HG02678 (cell line): Measurements from ENCODE around the gene MBOAT2.
"Not testable (repeated sequence)": the region's sequence is repeated elsewhere in the genome, so short reads cannot be mapped to it uniquely, and the experiment has no call there.

ENCODE experiments used
- ATAC-seq: cut with Tn5 transposase; IDR thresholded peaks from one replicate; pipeline ENCODE4 v1.9.1; 2021; ENCODE audit warnings: mild to moderate bottlenecking, moderate library complexity; ENCODE audit not compliant: unreplicated experiment

Gene MBOAT2

DNA sequence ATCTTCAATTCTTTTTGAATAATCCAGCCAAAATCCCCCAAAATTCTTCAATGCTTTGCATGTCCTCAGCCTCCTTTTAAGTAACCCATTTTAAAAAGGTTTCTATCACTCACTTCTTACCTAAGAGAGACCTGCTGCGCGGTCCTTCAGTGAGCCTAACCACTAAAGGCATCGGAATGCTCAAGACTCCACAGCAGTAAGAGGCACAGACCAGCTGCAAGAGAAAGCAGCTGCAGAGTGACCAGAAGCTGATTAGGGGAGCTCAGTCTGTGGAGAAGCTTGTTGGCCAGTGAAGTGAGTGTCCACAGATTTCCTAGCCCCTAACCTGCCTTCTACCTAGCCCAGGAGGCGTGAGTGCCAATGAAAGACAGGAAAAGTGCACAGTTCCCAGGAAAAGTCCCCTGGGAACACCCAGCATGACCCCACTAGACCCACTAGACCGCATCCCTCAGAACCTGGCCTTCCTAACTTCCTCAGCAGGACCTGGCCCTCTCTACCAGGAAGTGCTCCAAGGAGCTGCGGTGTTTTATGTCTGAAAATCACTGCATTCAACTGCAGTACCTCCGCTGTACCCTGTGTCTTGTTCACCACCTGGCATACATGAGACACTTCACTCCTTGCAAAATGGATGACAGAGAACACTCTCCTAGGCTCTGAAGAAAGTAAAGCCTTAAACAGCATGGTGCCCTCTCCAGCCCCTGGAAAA is 10.1 kb downstream of the MBOAT2 start:
- ATAC-seq = no peak

DNA sequence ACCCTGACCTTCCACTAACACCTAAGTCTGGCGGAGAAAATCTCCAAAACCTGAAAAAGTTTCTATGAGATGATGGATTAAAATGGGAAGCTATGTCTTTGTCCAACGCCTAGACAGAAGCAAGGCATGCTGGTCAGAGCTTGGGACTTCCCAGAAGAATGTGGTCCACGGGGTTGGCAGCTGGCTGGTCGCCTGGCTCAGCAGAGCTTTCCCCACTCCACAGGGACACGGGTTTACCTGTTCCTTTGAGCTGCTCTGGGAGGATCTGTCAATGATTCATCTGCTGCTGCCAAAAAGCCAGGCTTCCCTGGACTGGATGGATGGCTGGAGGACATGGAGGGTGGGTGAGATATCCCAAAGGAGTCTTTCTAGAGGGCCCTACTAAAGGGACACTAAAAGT is 10.8 kb downstream of the MBOAT2 start:
- no peak for ATAC-seq

DNA sequence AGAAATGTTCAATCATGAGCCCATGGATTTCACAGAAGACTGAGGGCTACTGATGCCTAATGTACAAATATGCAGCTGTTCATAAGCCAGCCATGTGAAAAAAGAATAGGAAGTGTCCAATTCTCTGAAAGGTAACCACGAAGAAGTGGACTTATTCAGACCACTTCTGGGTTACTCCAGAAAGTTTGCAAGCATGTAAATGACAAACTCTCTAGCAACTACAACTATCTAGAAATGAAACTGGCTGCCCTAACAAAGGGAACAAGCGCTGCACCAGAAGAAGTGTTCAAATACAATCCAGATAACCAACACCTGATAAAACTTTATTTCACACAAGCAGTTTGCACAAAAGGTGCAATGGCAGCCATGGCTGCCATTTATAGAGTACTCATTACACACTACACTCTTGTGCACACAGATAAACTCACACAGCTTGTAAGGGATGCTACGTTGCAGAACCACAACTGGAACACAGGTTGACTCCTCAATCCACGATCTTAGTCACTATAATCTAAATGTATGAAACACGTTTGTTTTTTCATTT is 13.9 kb downstream of the MBOAT2 start:
- ATAC-seq = no peak

DNA sequence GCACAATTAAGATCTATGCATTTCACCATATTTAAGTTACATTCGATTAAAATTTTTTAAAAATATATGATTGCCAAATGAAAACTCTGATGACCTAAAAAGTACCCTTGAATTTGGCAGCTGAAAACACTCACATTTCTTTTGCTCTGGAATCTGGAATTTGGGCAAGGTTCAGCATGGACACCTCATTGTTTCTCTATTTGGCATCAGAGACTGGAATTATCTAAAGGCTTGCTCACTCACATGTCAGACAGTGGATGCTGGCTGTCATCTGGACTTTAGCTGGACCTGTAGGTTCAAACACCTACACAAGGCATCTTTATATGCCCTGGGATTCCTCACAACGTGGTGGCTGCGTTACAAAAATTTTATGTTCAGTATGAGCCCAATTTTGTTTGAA is 16.1 kb downstream of the MBOAT2 start:
- no peak for ATAC-seq

DNA sequence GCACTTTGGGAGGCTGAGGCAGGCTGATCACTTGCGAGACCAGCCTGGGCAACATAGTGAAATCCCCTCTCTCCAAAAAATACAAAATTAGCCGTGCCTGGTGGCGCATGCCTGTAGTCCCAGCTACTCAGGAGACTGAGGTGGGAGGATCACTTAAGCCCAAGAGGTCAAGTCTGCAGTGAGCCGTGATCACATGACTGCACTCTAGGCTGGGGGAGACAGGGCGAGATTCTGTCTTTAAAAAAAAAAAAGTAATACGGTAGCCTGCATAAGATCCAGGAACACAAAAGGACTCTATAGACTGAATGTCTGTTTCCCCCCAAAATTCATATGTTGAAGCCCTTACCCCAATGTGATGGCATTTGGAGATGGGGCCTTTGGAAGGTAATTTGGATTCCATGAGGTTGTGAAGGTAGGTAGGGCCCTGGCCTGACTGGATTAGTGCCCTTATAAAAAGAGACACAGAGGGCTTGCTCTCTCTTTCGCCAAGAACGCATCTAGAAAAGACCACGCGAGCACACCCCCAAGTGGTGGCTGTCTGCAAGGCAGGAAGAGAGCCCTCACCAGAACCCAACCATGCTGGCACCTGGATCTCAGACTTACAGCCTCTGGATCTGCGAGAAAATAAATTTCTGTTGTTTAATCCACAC is 17.0 kb downstream of the MBOAT2 start:
- no peak for ATAC-seq

DNA sequence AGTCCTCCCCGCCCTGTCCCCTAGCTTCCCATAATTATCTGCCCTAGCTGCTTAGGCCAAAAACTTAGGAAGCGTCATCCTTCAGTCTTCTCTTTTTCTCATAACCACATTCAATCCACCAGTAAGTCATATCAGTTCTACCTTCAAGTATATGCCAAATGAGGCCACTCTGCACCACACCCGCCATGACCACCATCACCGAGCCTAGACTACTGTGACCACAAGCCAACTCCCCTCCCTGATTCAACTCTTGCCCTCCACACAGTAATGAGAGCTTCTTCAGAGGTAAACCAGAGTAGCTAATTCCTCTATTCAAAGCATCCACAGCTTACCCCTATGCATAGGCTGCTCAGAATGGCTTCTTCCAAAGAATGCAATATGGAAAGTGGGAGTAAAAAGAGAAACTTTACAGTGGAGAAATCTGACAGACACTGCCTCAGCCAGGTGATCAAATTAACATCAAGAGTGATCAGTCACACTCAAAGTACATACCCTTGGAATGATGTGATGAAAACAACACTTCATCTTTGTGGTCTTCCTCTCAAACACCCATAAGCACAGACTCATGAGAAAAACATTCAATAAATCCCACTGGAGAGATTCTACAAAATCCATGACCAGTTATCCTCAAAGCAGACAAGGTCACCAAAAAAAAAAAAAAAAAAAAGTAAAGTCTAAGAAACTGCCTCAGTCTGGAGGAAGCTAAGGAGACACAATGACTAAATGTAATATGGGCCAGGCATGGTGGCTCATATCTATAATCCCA is 17.7 kb downstream of the MBOAT2 start:
- no peak for ATAC-seq

DNA sequence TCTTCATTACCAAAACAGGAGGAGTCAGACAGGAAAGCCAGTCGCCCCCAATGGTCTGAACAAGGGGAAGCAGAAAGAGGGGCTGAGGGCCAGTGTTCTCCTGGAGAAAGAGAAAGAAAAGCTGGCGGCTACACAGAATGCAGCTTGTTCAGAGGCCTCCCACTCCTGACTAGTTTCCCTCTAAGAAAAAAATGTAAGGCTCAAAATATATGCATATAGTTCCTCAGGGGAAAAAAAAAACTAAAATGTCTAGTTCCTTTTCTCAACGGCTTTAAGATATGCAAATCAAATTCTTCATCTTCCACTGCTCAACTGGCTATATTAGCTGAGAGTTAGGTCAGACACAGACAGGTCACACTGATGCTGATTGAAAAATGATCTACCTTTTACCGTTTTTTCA is 18.6 kb downstream of the MBOAT2 start:
- ATAC-seq = no peak

DNA sequence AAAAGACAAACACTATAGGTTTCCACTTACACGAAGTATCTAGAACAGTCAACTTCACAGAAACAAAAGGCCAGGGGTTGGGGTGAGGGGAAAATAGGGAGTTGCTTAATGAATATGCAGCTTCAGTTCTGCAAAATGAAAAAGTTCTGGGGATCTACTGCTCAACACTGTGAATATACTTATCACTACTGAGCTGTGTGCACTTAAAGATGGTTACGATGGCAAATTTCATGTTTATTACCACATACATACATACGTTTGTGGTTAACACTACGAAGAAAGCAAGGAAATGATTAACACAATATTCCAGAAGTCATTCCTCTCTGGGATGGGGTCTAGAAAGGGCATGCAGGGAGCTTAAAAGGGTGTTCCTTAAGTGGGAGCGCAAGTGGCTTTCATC is 19.3 kb downstream of the MBOAT2 start:
- peak; percentile 42 for ATAC-seq

DNA sequence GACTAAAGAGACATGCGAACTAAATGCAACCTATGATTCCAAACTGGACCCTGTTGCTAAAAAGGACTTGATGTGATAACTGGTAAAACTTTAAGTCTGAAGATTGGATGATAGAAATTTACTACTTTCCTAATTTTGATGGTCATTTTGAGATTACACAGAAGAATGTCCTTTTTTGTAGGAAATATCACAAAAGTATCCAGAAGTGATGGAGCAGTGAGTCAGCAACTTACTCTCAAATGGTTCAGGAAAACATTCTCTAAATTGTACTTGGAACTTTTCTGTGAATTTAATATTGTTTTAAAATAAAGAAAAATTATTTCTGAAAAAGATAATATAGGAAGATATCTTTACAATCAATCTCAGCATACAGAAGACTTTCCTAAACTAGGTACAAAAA is 19.9 kb downstream of the MBOAT2 start:
- ATAC-seq = no peak

DNA sequence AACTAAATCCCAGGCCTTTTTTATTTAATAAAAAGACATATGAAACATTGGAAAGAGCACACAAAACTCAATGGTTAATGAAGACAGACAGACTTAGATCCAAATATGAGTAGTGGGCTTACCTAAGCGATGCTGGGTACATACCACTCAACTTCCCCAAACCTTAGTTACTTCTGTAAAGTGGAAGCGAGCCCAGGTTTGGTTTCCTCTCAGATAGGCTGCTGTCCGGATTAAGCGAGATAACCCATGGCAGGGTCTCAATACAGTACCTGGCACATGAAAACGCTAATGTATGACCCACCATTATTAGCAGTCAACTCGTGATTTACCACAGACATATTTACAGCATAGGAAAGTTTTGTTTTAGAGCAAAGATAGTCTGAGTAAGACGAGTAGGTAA is 21.6 kb downstream of the MBOAT2 start:
- no peak for ATAC-seq

DNA sequence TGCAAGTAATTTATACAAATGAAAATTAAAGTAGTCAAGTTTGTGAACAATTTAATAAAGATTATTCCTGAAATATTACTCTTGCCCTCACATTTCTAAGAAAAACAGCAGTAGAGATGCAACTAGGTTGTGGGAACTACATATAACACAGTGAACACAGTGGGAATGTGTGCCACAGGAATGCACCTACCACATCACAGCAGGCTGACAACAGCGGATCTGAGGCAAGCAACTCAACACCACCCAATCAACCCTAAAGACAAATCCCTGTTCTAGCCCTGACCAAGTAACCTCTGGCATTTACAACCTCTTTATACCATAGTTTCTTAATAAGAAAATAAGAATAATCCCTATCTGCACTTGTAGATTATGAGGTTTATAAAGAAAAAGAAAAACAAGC is 23.4 kb downstream of the MBOAT2 start:
- no peak for ATAC-seq

DNA sequence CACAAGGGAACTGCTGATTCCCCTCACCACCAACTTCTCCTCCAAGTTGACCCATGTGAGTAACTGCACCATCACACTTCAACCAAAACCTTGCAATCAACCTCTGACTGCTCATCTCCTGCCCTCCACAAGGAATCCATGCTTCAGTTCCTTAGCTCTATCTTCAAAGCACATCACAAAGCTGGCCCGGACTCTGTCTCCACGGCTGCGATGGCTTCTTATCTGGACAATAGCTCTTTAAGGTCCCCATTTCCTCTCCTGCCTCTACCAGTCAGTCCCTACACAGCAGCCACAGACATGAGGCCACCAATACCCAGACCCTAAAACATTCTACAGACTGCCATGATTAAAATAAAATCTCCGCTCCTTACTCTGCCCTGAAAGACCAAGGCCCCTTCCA is 25.7 kb downstream of the MBOAT2 start:
- ATAC-seq = no peak

DNA sequence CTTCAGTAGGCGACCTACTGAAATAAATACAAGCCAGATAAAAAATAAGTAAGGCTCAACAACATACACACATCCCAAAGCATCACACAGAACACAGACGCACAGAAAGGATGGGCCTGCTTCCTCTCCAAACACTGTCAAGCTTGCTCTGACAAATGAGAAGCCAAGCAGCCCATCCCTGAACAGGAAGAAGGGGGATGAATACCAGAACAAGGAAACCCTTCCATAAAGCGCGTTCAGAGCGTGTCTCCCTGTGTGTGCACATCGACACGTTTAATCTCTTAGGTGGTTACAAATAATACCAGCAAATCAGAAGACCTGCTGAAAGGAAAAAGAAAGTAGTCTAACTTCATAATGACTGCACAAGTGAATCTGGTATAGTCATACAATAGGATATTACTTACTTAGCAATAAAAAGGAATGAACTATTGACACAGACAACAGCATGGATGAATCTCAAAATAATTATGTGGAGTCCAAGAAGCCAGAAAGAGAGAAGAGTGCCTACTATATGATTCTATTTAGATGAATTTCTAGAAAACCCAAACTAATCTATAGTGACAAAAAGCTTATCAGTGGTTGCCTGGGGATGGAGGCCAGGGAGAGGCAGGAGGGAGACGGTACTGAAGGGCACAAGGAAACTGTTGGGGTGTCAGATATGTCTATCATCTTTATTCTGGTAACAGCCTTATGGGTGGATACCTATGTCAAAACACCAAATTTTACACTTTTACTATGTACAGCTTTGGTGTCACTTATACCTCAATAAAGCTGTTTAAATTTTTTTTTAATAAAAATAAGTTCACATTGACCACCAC is 26.8 kb downstream of the MBOAT2 start:
- no peak for ATAC-seq

DNA sequence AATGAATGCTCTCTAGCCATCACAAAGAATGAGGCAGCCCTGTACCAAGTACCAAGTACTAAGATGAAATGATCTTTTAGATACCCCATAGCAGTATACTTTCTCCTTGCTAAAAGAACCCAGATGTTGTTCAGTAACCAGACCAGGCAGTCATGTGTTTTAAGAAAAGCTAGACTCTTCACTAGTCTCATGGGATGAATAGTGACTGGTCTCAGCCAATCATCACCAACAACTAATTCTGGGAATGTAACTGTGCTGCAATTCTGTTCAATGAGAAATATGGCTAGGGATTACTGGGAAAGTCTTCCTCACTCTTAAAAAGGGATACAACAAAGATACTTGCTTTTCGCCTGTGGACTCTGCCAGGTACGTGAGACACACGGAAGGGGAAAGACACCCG is 29.5 kb downstream of the MBOAT2 start:
- ATAC-seq = no peak

DNA sequence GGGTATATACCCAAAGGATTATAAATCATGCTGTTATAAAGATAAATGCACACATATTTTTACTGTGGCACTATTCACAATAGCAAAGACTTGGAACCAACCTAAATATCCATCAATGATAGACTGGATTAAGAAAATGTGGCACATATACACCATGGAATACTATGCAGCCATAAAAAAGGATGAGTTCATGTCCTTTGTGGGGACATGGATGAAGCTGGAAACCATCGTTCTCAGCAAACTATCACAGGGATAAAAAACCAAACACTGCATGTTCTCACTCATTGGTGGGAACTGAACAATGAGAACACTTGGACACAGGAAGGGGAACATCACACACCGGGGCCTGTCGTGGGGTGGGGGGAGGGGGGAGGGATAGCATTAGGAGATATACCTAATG is 30.5 kb downstream of the MBOAT2 start:
- not testable (repeated sequence) for ATAC-seq

DNA sequence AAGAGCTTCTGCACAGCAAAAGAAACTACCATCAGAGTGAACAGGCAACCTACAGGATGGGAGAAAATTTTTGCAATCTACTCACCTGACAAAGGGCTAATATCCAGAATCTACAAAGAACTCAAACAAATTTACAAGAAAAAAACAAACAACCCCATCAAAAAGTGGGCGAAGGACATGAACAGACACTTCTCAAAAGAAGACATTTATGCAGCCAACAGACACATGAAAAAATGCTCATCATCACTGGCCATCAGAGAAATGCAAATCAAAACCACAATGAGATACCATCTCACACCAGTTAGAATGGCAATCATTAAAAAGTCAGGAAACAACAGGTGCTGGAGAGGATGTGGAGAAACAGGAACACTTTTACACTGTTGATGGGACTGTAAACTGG is 30.9 kb downstream of the MBOAT2 start:
- not testable (repeated sequence) for ATAC-seq

DNA sequence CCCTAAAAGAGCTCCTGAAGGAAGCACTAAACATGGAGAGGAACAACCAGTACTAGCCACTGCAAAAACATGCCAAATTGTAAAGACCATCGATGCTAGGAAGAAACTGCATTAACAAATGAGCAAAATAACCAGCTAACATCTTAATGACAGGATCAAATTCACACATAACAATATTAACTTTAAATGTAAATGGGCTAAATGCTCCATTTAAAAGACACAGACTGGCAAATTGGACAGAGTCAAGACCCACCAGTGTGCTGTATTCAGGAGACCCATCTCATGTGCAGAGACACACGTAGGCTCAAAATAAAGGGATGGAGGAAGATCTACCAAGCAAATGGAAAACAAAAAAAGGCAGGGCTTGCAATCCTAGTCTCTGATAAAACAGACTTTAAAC is 34.1 kb downstream of the MBOAT2 start:
- ATAC-seq = not testable (repeated sequence)

DNA sequence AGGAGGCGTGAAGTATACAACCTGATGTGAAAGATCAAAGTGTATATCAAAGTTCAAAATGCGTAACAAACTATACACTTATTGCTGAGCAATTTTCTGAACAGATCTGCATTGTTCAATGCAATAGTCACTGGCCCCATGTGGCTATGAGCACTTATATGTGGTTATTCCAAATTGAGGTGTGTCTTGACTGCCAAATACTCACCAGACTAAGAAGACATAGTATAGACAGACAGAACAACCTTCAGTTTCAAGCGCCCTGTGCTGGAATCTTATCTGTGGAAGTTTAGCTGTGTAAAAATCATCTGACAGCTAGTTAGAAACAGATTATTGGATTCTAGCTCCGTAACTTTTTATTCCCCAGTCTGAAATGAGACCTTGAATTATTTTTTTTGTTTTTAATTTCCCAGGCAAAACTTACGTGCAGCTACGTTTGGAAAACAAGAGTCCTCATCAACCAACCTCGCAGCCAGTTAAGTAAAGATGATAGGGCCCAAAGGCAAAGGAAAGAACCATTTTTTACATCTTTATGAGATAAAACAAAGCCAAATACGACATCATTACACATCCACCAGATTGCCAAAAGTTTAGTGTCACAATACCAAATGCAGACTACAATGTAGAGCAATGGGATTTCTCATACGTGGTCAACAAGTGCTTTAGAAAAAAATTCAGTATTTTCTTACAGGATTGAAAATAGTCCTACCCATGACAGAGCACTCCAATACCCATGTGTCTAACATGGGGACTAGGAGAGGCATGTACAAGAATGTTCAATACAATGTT is 37.2 kb downstream of the MBOAT2 start:
- no peak for ATAC-seq

DNA sequence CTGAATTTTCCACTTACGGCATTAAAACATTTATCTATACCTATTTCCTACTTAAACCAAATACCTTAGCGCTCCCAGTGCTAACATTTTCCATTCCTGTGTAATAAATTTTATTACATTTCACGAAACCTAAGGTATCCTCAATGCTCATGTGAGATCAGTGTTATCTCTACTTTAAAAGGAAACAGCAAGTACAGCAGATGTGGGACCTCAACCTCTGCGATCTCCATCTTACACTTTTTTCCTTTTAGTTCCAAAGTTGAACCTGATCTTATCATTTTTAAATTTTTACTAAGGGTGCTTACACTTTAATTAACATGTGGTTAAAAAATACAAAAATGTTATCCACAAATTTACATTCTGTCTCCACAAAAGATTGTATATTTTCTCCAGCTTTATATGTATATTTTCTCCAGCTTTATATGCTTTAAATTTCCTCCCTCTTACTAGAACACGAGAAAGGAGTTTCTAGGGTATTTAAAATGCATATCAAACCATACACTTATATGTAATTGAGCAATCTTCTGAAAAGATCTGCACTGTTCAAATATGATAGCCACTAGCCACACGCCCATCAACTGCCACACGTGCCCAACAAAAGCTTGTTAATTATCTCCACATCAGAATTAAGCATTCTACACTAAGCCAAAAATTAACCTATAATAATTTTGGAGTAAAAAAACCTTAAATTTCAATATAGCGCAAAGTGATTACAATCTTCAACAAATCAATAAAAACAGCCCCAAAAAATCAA is 38.1 kb downstream of the MBOAT2 start:
- ATAC-seq = no peak
